HL-60/S4 (cell line): ENCODE measurements around the gene CACNG4.
"Not testable (repeated sequence)": the region's sequence is repeated elsewhere in the genome, so short reads cannot be mapped to it uniquely, and the experiment has no call there.

Source experiments
- in situ Hi-C: fragments of 300-500 bp; cut with MboI; formaldehyde crosslinking; loops from 2 replicates; pipeline ENCODE4 v1.14.3; 2022; ENCODE audit warnings: low sequenced_read_pairs

CACNG4 gene

GRCh38 chr17:66963521-66963908 is 992 bp upstream of the CACNG4 start:
- in situ Hi-C loops = no loop called here

- in situ Hi-C loops = no loop called here
Observed at GRCh38 chr17:66964930-66965800, 658 bp downstream of the CACNG4 start.

GRCh38 chr17:66965801-66966262 is 1.3 kb downstream of the CACNG4 start:
- in situ Hi-C loops = no loop called here

GRCh38 chr17:66966298-66966697 is 1.8 kb downstream of the CACNG4 start:
- in situ Hi-C loops = no loop called here

GRCh38 chr17:66966704-66967418 is 2.4 kb downstream of the CACNG4 start:
- in situ Hi-C loops = no loop called here

GRCh38 chr17:66967837-66968543 is 3.5 kb downstream of the CACNG4 start:
- in situ Hi-C loops = no loop called here

- in situ Hi-C loops = no loop called here
Observed at GRCh38 chr17:66968916-66969315, 4.4 kb downstream of the CACNG4 start.

GRCh38 chr17:66970140-66970539 is 5.6 kb downstream of the CACNG4 start:
- in situ Hi-C loops = no loop called here

- in situ Hi-C loops = no loop called here
Observed at GRCh38 chr17:66970797-66971196, 6.3 kb downstream of the CACNG4 start.

GRCh38 chr17:66971264-66971663 is 6.8 kb downstream of the CACNG4 start:
- in situ Hi-C loops = no loop called here

- in situ Hi-C loops = no loop called here
Observed at GRCh38 chr17:66971730-66972441, 7.4 kb downstream of the CACNG4 start.

GRCh38 chr17:66972442-66972830 is 7.9 kb downstream of the CACNG4 start:
- in situ Hi-C loops = not testable (repeated sequence)

- in situ Hi-C loops = no loop called here
Observed at GRCh38 chr17:66975188-66975587, 10.7 kb downstream of the CACNG4 start.

- in situ Hi-C loops = no loop called here
Observed at GRCh38 chr17:66975614-66976378, 11.3 kb downstream of the CACNG4 start.

GRCh38 chr17:66976379-66976663 is 11.8 kb downstream of the CACNG4 start:
- in situ Hi-C loops = no loop called here

GRCh38 chr17:66976781-66977201 is 12.3 kb downstream of the CACNG4 start:
- in situ Hi-C loops = no loop called here

GRCh38 chr17:66978514-66979061 is 14.1 kb downstream of the CACNG4 start:
- in situ Hi-C loops = no loop called here

- in situ Hi-C loops = no loop called here
Observed at GRCh38 chr17:66980896-66981295, 16.4 kb downstream of the CACNG4 start.

GRCh38 chr17:66981983-66982508 is 17.5 kb downstream of the CACNG4 start:
- in situ Hi-C loops = no loop called here
